ENCODE results near the gene ENDOD1. TPM values are rescaled to one million over a fixed set of nuclear protein-coding genes. Genes with fewer than 3 reads are reported as not detected.

The ENDOD1 gene
- total and polyA plus RNA-seq, 2 experiments from 2014 or later: 0.76 to 4.0 TPM

DNA sequence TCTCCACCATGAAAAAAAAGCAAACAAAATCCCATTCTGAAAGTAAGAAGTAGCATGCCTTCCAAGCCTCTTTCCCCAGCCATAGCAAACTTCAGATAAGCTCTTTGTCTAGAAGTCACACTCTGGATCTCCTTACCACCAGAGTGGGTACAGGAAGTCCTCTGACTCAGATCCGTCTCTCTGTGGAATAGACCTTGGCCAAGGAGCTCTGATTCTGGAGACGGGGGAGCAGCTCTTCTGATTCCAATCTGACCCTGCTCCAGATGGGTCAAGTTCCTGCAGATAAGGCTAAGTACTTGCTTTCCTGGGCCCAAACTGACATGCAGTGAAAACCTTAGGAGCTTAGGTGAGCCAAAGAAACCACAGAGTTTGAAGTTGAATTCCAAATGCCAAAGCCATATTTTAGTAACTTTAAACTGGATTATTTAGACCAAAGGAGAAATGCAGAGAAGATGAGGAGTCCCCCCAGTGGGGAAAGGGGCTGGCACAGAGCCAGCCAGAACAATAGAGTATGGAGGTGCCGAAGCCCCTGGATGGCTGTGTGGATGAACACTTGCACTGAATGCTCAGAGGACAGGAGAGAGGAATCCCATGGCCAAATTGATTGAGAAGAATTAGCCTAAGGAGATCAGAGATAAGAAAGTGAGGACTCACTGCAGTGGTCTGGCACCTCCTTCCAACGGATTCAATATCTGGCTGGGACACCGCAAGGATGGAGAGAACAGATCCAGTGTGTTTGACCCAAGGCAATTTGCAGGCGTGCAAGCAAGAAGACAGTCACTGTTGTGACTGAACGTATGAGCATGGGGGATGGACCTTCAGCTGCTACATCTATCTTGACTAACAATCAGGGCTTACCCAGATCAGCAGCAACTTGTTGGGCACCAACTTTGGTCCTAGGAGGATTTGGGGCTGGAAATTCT, 54.9 kb downstream of the ENDOD1 start:
- Histone ChIP-seq H3K36me3 (ENCODE audit: insufficient read depth) (no peaks in the 10 kb centered on the region; the same call in 1 of the 2 replicates), H3K4me2 (no peak overlapping the region), H3F3A (replicated peaks; ENCODE audit: low read depth) (no peaks in the 10 kb centered on the region), H3K27ac (ENCODE audit: low read depth) (no peak overlapping the region), H3K79me2 (replicated peaks; ENCODE audit: insufficient read depth) (no peaks in the 10 kb centered on the region), H3K27me3 (ENCODE audit: insufficient read depth) (peaks cover 61% of the 10 kb centered on the region), H3K9me2 (ENCODE audit: insufficient read depth) (peaks cover 5% of the 10 kb centered on the region; the same call in 1 of the 2 replicates), H3K4me1 (ENCODE audit: insufficient read depth) (peaks cover 2% of the 10 kb centered on the region; the same call in 1 of the 2 replicates), H2AFZ (no peak overlapping the region), H4K20me1 (replicated peaks; ENCODE audit: insufficient read depth) (0 out of 2 replicates have a peak, but pooled peaks cover 3% of the 10 kb centered on the region), H3K4me3 (no peak overlapping the region)
- ATAC-seq (no peak), DNase-seq (ENCODE audit: low spot score) (no peak)
- TF ChIP-seq EZH2 (IDR thresholded peaks at IDR 0.05; ENCODE audit: low read depth, unreplicated experiment) (no peak), STAT1 (IDR thresholded peaks at IDR 0.05; ENCODE audit: unreplicated experiment) (no peak)
- Mint-ChIP-seq H3K27ac (no peak overlapping the region), H3K4me3 (no peak overlapping the region), H3K36me3 (ENCODE audit: low read depth) (no peaks in the 10 kb centered on the region), H3K27me3 (ENCODE audit: insufficient read depth, low read depth, poor library complexity) (peaks cover 26% of the 10 kb centered on the region), H3K9me3 (no peaks in the 10 kb centered on the region), H3K4me1 (peaks cover 2% of the 10 kb centered on the region)

DNA sequence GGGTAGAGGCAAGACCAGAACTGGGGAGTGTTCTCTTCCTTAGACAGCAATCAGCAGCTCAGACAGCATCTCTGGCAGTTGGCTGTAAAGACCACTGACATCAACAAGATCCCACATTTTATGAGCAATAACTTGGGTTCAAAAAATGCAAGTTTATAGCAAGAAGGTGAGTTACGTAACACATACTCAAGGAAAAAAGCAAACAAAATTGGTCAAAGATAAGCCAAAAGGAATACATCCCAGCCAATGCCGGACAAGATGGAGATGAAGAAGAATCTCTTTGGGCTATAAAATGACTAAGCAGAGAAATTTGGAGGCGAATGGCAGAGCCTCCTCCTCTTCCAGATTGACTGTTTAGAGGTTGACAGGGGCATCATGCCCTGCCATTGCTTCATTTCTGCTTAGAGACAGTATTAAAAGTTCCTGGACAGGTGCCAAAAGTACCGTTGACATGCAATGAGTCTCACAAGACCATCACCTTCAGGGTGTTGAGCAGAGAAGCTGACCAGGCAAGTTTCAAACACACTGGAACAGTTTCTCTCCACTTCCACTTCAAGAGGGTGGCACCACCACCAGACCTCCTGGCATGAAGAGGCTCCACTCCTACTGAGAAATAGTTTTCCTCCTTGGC, 55.9 kb downstream of the ENDOD1 start:
- H3K79me2 ChIP-seq (replicated peaks; ENCODE audit: insufficient read depth): no peaks in the 10 kb centered on the region
- 0 out of 2 replicates have a peak, but pooled peaks cover 3% of the 10 kb centered on the region for H4K20me1 ChIP-seq (replicated peaks; ENCODE audit: insufficient read depth)
- H3K27ac Mint-ChIP-seq: no peak overlapping the region
- no peaks in the 10 kb centered on the region for H3K36me3 Mint-ChIP-seq (ENCODE audit: low read depth)
- H3K4me1 ChIP-seq (ENCODE audit: insufficient read depth): peaks cover 7% of the 10 kb centered on the region; the same call in 1 of the 2 replicates
- H3K4me1 Mint-ChIP-seq: peaks cover 3% of the 10 kb centered on the region
- no peak overlapping the region for H3K4me3 Mint-ChIP-seq
- no peak for DNase-seq (ENCODE audit: low spot score)
- H3K9me3 Mint-ChIP-seq: no peaks in the 10 kb centered on the region
- H3K27ac ChIP-seq (ENCODE audit: low read depth): no peak overlapping the region
- no peaks in the 10 kb centered on the region for H3F3A ChIP-seq (replicated peaks; ENCODE audit: low read depth)
- H3K9me2 ChIP-seq (ENCODE audit: insufficient read depth): peaks cover 5% of the 10 kb centered on the region; the same call in 1 of the 2 replicates
- H3K27me3 Mint-ChIP-seq (ENCODE audit: insufficient read depth, low read depth, poor library complexity): peaks cover 36% of the 10 kb centered on the region
- no peak overlapping the region for H3K4me3 ChIP-seq
- H3K27me3 ChIP-seq (ENCODE audit: insufficient read depth): peaks cover 70% of the 10 kb centered on the region
- ATAC-seq: no peak
- TF ChIP-seq ZNF331 (CRISPR knock-in tag; IDR thresholded peaks at IDR 0.05; ENCODE audit: low read depth) (no peak), JUNB (IDR thresholded peaks at IDR 0.05; ENCODE audit: unreplicated experiment) (no peak), EZH2phosphoT487 (IDR thresholded peaks at IDR 0.05; ENCODE audit: unreplicated experiment) (no peak), EZH2 (IDR thresholded peaks at IDR 0.05; ENCODE audit: low read depth, unreplicated experiment) (no peak), ZNF114 (CRISPR knock-in tag; IDR thresholded peaks at IDR 0.05) (no peak)
- no peak overlapping the region for H2AFZ ChIP-seq
- H3K4me2 ChIP-seq: no peak overlapping the region
- H3K36me3 ChIP-seq (ENCODE audit: insufficient read depth): no peaks in the 10 kb centered on the region; the same call in 1 of the 2 replicates

DNA sequence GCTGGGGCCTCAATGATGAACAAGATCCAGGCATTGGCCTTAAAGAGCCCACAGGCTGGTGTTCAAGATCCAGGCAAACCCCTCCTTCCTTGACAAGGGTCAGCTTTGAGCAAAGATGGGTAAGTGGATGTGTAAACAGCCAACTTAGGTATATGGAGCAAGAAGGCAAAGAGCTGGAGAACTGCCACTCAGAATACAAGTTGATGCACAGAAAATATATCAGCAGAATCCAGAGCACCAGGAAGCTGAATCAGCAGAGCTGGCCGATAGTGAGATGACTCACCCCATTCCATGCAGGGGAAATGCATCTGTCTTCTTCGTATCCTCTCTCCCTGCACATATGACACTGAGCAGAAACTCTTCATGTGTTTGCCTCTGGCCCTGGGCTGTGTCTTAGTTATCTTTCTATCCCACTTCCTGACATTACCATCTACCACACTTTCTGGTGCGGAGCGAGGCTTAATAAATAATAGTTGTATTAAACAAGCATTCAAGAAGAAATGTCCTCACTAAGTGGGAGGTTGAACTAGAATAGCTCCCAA, 57.8 kb downstream of the ENDOD1 start:
- Mint-ChIP-seq H3K4me3 (no peak overlapping the region), H3K36me3 (ENCODE audit: low read depth) (no peaks in the 10 kb centered on the region), H3K27me3 (ENCODE audit: insufficient read depth, low read depth, poor library complexity) (peaks cover 53% of the 10 kb centered on the region), H3K9me3 (no peaks in the 10 kb centered on the region), H3K27ac (no peak overlapping the region), H3K4me1 (peaks cover 3% of the 10 kb centered on the region)
- Histone ChIP-seq H3K27me3 (ENCODE audit: insufficient read depth) (peaks cover 64% of the 10 kb centered on the region), H3K4me1 (ENCODE audit: insufficient read depth) (peaks cover 7% of the 10 kb centered on the region; the same call in 1 of the 2 replicates), H3K27ac (ENCODE audit: low read depth) (no peak overlapping the region), H3K79me2 (replicated peaks; ENCODE audit: insufficient read depth) (no peaks in the 10 kb centered on the region), H4K20me1 (replicated peaks; ENCODE audit: insufficient read depth) (0 out of 2 replicates have a peak, but pooled peaks cover 3% of the 10 kb centered on the region), H2AFZ (no peak overlapping the region), H3K4me3 (no peak overlapping the region), H3K4me2 (no peak overlapping the region), H3F3A (replicated peaks; ENCODE audit: low read depth) (no peaks in the 10 kb centered on the region), H3K36me3 (ENCODE audit: insufficient read depth) (no peaks in the 10 kb centered on the region; the same call in 1 of the 2 replicates), H3K9me2 (ENCODE audit: insufficient read depth) (peaks cover 5% of the 10 kb centered on the region; the same call in 1 of the 2 replicates)
- ATAC-seq (no peak), DNase-seq (ENCODE audit: low spot score) (no peak)
- TF ChIP-seq, protein P1, sequence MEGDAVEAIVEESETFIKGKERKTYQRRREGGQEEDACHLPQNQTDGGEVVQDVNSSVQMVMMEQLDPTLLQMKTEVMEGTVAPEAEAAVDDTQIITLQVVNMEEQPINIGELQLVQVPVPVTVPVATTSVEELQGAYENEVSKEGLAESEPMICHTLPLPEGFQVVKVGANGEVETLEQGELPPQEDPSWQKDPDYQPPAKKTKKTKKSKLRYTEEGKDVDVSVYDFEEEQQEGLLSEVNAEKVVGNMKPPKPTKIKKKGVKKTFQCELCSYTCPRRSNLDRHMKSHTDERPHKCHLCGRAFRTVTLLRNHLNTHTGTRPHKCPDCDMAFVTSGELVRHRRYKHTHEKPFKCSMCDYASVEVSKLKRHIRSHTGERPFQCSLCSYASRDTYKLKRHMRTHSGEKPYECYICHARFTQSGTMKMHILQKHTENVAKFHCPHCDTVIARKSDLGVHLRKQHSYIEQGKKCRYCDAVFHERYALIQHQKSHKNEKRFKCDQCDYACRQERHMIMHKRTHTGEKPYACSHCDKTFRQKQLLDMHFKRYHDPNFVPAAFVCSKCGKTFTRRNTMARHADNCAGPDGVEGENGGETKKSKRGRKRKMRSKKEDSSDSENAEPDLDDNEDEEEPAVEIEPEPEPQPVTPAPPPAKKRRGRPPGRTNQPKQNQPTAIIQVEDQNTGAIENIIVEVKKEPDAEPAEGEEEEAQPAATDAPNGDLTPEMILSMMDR (conservative IDR thresholded peaks at IDR 0.05; ENCODE audit: low read depth in 2 of 2): no peak
- TF ChIP-seq JUNB (IDR thresholded peaks at IDR 0.05; ENCODE audit: unreplicated experiment): no peak
- no peak for TF ChIP-seq NANOG (IDR thresholded peaks at IDR 0.05; ENCODE audit: borderline replicate concordance)
- no peak for TF ChIP-seq EZH2 (IDR thresholded peaks at IDR 0.05; ENCODE audit: low read depth, unreplicated experiment)
